GM18951 (cell line): Measurements from ENCODE around the gene MKLN1.

Source experiments
- POLR2A ChIP-seq: IDR thresholded peaks from 4 replicates; pipeline ENCODE4 v1.6.1; 2011; ENCODE audit warnings: mild to moderate bottlenecking; ENCODE audit not compliant: insufficient read length, insufficient read depth; ENCODE audit errors: extremely low read depth
- in situ Hi-C: fragments of 300-500 bp; cut with MboI; formaldehyde crosslinking; loops from one replicate; pipeline ENCODE4 v1.12.0; 2022; ENCODE audit warnings: low sequenced_read_pairs, mixed read lengths, inconsistent platforms; ENCODE audit not compliant: unreplicated experiment

The MKLN1 gene

DNA sequence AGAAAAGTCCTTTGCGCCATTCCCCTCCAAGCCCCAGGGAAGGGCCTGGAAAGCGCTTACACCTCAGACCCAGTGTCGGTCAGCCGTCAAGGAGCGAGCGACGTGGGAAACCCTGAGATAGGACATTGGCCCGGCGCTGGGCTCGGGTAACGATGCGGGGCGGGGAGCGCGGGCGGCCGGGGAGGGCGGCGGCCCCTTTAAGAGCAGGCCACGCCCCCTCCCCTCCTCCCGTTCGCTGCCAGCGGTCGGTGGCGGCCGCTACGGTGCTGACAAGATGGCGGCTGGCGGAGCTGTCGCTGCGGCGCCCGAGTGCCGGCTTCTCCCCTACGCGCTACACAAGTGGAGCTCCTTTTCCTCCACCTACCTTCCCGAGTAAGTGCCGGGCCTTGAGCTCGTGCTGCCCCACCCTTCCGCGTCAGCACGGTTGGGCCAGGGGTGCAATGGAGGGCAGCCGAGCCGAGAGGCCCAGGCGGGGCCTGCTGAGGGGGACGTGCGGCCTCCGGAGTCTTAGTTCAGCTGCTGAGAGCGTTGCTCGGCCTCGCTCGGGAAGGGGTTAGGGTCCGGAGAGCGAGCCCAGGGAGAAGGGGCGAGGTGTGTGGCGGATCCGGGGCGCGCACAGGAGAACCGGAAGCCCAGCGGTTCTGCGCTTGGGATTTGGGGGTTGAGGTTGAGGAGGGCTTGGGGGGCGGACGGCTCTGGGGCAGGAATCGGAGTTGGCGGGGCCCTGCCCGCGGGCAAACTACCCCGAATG, at the start of gene MKLN1:
TSS of gene MKLN1 (plus strand) at position 251 of the 751 bp plus-strand sequence. CDS start at position 275, 24 bp downstream.
- in situ Hi-C loops = no loop called here
- peak; percentile 95 for TF ChIP-seq POLR2A

DNA sequence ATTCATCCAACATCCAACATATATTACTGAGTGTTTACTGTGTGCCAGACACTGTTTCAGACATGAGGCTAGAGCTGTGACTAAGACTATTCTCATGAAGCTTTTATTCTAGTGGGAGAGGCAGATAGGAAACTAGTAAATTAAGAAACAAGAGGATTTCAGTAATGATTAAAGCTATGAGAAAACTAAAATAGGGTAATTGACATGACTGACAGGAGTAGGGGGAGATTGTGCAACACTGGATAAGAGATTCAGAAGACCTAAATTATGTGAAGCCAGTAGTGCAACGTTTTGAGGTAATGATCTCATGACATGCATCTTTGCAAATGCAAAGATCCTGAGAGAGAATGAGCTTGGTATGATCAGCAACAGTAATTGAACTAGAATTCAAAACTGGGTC, 48.6 kb upstream of the MKLN1 start:
- no peak for TF ChIP-seq POLR2A
- in situ Hi-C loops = no loop called here

DNA sequence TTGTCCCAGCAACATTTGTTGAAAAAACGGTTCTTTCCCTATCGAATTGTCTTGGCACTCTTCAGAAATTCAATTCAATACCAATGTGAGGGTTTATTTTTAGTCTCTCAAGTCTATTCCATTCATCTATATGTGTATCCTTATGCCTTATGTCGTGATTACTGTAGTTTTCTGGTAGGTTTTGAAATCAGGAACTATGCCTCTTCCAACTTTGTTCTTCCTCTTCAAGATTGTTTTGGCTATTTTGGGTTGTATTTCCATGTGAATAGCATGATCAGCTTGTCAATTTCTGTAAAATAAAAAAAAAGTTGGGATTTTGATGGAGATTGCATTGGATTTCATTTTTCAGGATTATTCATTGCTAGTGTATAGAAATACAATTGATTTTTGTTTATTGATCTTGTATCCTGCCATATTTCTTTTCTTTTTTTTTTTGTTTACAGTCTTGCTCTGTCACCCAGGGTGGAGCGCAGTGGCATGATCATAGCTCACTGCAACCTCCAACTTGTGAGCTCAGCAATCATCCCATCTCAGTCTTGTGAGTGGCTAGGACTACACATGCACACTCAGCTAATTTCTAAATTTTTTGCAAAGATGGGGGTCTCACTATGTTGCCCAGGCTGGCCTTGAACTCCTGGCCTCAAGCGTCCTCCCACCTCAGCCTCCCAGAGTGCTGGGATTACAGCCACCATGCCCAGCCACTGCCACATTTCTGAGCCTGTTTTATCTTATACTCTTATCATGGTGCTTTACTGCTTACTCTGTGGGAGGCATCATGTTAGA, 46.2 kb upstream of the MKLN1 start:
- no peak for TF ChIP-seq POLR2A
- in situ Hi-C loops = no loop called here

DNA sequence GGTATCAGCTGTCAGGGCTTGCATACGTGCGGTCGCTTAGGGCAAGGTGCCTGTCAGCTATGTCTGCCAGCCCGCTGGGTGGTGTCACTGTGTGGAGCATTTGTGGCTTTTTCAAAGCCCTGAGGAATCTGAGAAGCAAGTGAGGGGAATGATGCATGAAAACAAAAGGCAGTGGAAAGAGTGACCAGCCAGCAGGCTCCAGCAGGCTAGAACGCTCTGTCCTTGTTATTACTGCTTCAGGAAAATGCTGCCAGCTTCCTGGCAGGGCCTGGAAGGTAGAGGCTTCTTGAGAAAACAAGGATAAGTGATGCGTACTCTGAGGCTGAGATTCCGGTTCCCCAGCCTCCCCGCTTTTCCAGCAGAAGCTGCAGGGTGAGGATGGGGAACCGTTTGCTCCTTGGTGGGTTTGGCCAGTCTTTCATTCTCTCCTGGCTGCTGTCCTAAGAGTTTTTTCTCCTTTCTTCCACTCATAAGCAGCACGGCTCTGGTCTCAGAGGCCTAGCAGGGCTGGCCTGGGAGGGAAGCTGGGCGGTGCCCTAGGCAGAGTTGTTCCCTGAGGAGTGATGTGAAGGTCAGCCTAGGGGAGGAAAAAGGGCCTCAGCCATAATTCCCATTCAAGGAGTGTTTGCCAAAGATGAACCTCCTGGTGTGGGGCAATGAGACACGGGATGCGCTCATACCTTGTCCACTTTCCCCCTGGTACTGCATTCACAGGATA, 42.8 kb upstream of the MKLN1 start:
- in situ Hi-C loops = no loop called here
- no peak for TF ChIP-seq POLR2A

DNA sequence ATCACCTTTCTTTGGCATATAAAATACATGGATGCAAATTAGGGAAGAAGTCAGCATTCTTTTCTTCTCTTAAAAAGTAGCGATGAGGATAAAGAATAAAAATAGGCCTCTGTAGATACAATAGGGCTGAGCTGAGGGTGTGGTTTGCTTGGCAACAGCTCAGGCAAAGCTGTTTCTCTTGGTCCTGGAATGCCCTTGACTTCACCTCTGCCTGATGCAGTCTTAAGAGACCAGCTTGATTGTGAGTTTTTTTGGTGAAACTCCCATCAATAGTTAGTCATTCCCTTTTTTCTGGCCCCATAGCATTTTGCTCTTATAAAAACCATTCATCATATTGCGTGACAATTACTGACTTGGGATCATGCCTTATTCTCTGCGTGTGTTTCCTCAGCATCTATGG, 42.1 kb upstream of the MKLN1 start:
- no peak for TF ChIP-seq POLR2A
- in situ Hi-C loops = no loop called here

DNA sequence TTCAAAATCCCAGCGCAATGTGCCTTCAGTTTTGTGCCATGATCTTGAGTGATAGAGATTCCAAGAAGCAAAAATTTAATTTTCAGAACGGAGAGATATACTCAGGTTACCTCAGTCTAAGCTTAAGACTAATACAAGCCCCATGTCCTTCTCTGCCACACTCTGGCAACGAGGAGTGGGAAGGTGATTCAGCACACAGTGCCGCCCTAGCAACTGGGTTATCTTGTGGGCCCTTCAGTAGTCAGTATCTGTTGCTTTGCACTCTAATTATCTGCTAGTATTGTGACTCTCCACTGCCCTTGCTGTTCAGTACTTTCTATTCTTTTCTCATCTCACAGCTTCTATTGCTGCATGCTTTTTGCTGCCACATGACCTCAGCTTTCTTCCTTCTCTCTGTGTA, 39.2 kb upstream of the MKLN1 start:
- in situ Hi-C loops = no loop called here
- TF ChIP-seq POLR2A = no peak

DNA sequence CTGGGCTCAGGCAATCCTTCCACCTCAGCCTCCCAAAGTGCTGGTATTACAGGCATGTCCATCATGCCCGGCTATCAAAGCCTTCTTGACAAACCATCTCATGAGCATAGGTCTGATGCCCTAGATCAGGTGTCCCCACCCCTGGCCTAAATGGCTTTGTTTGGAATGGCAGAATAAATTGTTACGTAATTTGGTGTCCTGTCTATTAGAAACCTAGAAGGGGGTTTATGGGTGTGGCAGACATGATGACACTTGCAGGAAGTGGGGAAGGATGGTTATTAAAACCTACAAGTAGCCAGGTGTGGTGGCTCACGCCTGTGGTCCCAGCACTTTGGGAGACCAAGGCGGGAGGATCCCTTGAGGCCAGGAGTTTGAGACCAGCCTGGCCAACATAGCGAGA, 38.6 kb upstream of the MKLN1 start:
- no peak for TF ChIP-seq POLR2A
- in situ Hi-C loops = no loop called here

DNA sequence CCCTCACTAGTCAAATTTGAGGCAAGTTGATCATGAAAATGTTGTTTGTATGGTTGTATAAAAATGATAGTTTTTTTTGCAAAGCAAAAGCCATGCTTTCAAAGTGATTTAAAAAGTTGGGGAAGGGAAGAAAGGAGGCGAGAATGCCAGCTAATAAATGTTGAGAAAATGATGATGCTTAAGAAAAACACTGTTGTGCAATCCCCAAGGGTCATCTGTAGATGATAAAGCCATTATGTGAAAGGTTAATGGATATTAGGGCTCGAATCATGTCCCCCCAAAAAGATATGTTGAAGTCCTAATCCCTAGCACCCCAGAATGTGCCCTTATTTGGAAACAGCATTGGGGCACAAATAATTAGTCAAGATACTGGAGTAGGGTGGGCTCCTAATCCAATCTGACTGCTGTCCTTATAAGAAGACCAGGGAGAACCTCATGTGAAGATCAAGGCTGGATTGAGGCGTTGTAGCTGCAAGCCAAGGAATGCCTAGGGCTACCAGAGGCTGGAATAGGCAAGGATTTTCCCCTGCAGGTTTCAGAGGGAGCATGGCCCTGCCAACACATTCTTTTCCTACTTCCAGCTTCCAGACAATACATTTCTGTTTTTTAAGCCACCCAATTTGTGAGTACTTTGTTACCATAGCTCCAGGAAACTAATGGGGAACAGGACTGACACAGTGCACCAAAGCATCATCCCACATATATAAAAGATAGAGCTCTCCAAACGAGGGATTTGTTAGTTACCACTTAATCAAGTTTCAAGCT, 35.4 kb upstream of the MKLN1 start:
- in situ Hi-C loops = no loop called here
- TF ChIP-seq POLR2A = no peak

DNA sequence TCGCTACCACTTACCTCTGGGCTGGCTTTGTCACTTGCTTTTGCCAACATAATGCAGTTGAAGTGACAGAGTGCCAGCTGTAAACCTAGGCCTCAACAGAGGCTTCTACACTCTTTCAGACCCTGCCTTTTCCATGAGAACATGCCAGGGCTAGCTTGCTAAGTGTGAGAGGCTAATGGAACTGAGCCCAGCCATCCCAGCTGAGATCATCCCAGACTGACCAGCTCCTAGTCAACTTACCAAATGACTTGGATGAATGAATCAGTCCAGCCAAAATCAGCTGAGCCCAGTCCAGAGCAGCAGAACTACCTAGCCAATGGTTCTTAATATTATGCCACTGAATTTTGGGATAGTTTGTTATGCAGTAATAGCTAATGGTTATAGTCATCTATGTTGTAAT, 34.7 kb upstream of the MKLN1 start:
- in situ Hi-C loops = no loop called here
- no peak for TF ChIP-seq POLR2A

DNA sequence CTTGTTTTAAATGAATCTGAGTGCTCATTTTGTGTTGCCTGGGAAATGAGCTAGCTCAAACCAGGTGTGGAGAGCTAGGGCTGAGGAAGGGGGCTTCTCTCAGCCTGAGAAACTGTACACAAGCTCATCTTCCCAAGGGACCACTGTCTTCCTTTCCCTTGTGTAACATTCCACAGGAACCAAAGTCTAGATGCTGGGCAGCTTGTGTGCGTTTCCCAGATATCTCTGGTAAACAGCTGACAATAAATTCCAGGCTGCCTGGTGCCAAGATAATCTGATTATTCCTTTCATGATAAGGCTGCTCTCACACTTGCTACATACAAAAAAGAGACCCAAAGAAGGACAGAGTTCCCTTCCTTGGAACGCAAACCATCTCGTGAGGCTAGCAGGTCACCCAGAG, 33.1 kb upstream of the MKLN1 start:
- in situ Hi-C loops = no loop called here
- TF ChIP-seq POLR2A = no peak

DNA sequence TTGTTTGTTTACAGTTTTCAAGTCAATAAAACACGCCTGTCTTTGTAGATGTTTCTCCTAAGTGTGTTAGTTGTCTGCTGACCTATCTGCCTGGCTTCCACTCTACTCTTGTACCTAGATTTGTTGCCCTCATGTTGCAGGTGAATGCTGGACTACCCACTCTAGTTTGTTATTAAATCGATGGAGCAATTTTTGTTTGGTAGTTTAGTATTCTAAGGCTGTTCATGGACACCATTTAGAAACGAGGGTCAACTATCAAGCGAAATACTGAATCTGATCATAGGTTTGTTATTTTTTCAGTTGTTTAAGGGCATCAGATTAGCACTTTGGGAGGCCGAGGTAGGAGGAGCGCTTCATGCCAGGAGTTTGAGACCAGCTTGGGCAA, 29.1 kb upstream of the MKLN1 start:
- in situ Hi-C loops = no loop called here
- no peak for TF ChIP-seq POLR2A

DNA sequence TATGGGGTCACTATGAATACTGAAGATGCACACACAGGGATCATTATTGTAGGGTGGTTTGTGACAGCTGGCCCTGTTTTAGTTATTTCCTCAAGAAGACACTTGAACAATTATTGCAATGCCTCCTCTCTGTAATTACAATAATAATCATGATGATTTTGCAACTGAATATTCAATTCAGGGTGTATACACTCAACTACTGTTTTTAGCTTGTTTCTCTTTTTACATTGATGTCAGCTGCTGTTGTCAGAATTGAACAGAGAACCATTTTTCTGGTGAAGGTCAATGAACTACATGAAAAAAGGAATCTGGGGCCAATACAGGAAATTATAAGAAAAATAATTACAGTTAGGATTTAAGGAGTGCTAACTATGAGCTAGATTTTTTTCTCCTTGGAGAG, 28.6 kb upstream of the MKLN1 start:
- TF ChIP-seq POLR2A = no peak
- in situ Hi-C loops = no loop called here

DNA sequence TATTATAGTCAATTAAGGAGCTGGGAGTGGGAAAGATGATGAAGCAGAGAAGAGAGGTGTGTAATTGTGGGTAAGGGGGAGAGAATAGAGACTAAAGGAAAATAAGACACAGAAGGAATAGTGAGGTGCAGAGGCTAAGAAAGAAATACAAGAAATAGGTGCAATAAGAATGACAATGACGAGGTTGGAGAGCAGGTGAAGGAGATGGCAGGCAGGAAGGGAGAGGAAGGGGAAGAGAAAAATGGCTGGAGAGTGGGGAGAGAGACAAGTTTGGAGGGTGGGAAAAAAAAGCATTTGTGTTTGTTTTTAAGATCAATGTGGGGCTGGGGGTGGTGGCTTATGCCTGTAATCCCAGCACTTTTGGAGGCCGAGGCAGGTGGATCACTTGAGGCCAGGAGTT, 27.6 kb upstream of the MKLN1 start:
- no peak for TF ChIP-seq POLR2A
- in situ Hi-C loops = no loop called here
